ENCODE data around the gene APOL2. TPM values are rescaled to one million over a fixed set of nuclear protein-coding genes. Genes with fewer than 3 reads are reported as not detected.
"Not testable (repeated sequence)": the region's sequence is repeated elsewhere in the genome, so short reads cannot be mapped to it uniquely, and the experiment has no call there.

Gene APOL2
- total and polyA plus RNA-seq, 10 of the 15 experiments (the other 5 are each of a cell fraction or from before 2014, with no cell fraction given): 4.4 to 39.9 (median 25.0) TPM

DNA sequence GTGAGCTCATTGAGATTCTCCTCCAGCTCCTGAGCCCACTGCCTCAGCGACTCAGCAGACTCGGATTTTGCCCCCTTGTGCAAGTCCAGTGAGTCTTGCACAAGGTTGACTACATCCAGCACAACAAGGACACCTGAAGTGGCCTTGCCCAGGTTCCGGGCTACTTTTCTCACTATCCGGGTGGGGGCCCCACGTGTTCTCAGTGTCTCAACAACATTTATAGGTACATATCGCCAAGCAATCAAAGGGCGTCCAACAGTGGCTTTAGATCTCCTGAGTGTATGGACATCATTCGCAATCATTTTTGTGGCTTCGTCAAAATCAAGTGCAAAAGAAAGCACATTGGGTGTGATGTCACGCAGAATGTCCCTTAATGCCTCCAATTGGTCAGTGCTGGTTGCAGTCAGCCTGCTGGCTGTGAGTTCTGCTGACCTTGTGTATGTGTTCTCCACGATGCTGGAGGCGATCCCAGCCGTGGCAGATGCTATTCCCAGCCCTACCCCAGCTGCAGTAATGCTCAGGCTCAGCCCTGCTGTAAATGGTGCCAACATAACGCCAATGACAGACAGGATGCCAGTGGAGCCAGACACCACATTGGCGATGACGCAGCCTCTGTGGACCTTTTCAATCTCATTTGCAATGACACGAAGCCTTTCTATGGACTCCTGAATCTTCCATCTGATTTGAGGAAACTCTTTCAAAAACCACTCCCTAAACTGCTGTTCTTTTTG lies 48.1 kb downstream of the APOL2 start:
- no peak overlapping the region for H3K4me2 ChIP-seq (ENCODE audit: control insufficient read depth, insufficient read depth)
- ChIA-PET CTCF (interaction anchor here (0.7 to 2.3 kb wide), 4 partner anchors 9 to 95 kb away, joined by 3 to 11 read pairs (median 6); no protein-coding TSS in a partner anchor), SMC1A (ENCODE audit: uncharacterized antibody, unreplicated experiment) (interaction anchor here (1.6 to 2.1 kb wide), 2 partner anchors 13 to 87 kb away, joined by 3 to 5 read pairs; no protein-coding TSS in a partner anchor), RAD21 (ENCODE audit: unreplicated experiment) (no interaction called here), POLR2A (no interaction called here)
- no peaks in the 10 kb centered on the region for H3K9me3 ChIP-seq (replicated peaks; ENCODE audit: control insufficient read depth, insufficient read depth, low read length)
- no peak overlapping the region for H2AFZ ChIP-seq (ENCODE audit: control insufficient read depth, low read depth, low read length)
- H3K79me2 ChIP-seq (ENCODE audit: control insufficient read depth, insufficient read depth, low read length): no peaks in the 10 kb centered on the region
- H4K20me1 ChIP-seq (ENCODE audit: control insufficient read depth, insufficient read depth): no peaks in the 10 kb centered on the region
- intact Hi-C loops (cut with micrococcal nuclease; ENCODE audit: unreplicated experiment): loop anchor here (10.0 kb wide), 1 partner anchor 294 kb away; the partner anchor contains the start of gene TXN2
- no peak for FAIRE-seq
- no peaks in the 10 kb centered on the region for H3K36me3 ChIP-seq (ENCODE audit: control insufficient read depth in 2 of 2, insufficient read depth in 2 of 2, low read length in 1 of 2)
- ATAC-seq: no peak
- in situ Hi-C loops (cut with MboI): loop anchor here (5.0 kb wide), 1 partner anchor 81 kb away; no protein-coding TSS in a partner anchor
- H3K9ac ChIP-seq (ENCODE audit: control insufficient read depth, insufficient read depth, low read length): no peak overlapping the region
- TF ChIP-seq, protein P1, sequence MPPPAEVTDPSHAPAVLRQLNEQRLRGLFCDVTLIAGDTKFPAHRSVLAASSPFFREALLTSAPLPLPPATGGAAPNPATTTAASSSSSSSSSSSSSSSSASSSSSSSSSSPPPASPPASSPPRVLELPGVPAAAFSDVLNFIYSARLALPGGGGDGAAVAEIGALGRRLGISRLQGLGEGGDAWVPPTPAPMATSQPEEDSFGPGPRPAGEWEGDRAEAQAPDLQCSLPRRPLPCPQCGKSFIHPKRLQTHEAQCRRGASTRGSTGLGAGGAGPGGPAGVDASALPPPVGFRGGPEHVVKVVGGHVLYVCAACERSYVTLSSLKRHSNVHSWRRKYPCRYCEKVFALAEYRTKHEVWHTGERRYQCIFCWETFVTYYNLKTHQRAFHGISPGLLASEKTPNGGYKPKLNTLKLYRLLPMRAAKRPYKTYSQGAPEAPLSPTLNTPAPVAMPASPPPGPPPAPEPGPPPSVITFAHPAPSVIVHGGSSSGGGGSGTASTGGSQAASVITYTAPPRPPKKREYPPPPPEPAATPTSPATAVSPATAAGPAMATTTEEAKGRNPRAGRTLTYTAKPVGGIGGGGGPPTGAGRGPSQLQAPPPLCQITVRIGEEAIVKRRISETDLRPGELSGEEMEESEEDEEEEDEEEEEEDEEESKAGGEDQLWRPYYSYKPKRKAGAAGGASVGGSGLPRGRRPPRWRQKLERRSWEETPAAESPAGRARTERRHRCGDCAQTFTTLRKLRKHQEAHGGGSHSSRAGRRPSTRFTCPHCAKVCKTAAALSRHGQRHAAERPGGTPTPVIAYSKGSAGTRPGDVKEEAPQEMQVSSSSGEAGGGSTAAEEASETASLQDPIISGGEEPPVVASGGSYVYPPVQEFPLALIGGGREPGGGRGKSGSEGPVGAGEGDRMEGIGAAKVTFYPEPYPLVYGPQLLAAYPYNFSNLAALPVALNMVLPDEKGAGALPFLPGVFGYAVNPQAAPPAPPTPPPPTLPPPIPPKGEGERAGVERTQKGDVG (CRISPR knock-in tag; IDR thresholded peaks at IDR 0.05): no peak
- no peak for TF ChIP-seq TAF1 (IDR thresholded peaks at IDR 0.05; ENCODE audit: borderline replicate concordance, low read depth, low read length)
- TF ChIP-seq, protein P2, sequence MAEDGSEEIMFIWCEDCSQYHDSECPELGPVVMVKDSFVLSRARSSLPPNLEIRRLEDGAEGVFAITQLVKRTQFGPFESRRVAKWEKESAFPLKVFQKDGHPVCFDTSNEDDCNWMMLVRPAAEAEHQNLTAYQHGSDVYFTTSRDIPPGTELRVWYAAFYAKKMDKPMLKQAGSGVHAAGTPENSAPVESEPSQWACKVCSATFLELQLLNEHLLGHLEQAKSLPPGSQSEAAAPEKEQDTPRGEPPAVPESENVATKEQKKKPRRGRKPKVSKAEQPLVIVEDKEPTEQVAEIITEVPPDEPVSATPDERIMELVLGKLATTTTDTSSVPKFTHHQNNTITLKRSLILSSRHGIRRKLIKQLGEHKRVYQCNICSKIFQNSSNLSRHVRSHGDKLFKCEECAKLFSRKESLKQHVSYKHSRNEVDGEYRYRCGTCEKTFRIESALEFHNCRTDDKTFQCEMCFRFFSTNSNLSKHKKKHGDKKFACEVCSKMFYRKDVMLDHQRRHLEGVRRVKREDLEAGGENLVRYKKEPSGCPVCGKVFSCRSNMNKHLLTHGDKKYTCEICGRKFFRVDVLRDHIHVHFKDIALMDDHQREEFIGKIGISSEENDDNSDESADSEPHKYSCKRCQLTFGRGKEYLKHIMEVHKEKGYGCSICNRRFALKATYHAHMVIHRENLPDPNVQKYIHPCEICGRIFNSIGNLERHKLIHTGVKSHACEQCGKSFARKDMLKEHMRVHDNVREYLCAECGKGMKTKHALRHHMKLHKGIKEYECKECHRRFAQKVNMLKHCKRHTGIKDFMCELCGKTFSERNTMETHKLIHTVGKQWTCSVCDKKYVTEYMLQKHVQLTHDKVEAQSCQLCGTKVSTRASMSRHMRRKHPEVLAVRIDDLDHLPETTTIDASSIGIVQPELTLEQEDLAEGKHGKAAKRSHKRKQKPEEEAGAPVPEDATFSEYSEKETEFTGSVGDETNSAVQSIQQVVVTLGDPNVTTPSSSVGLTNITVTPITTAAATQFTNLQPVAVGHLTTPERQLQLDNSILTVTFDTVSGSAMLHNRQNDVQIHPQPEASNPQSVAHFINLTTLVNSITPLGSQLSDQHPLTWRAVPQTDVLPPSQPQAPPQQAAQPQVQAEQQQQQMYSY (CRISPR knock-in tag; IDR thresholded peaks at IDR 0.05): no peak
- no peaks in the 10 kb centered on the region; a peak in 1 of 4 replicates for H3K27me3 ChIP-seq (replicated peaks in 1 of 2; ENCODE audit: control insufficient read depth in 2 of 2, insufficient read depth in 2 of 2, low read length in 1 of 2)
- DNase-seq (ENCODE audit: low read depth, low spot score): no peak
- H3K4me1 ChIP-seq (ENCODE audit: control insufficient read depth, insufficient read depth, low read length): no peaks in the 10 kb centered on the region
- BruUV-seq (replicated peaks): no TSS peak
- H3K4me3 ChIP-seq: no peak overlapping the region
- WGBS (ENCODE audit: insufficient coverage, insufficient replicate concordance, low lambda C conversion rate, missing lambda C conversion rate): 42% methylated on average over 17 of the region's 17 CpGs
- no peak overlapping the region for H3K27ac ChIP-seq (ENCODE audit: control insufficient read depth, insufficient read depth)

DNA sequence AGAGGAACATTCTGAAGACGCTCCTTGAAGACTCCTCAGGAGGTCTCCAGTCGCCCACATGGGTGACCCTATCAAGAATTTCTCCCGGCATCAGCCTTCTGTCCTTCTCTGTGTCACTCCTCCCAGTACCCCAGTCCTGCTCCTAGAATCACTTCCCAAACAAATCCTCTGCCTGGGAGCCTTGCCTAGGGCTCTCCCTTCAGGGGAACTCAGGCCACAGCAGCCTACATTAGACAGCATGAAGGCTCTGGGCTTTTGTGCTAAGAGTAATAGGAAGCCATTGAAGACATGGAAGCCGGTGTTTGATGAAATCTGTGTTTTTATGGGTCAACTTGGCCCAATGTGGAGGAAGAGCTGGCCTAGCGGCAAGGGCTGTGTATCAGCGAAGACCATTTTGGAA lies 51.5 kb downstream of the APOL2 start:
- POLR2A ChIA-PET; H2AFZ ChIP-seq (ENCODE audit: control insufficient read depth, low read depth, low read length); intact Hi-C loops (cut with micrococcal nuclease; ENCODE audit: unreplicated experiment); H3K4me2 ChIP-seq (ENCODE audit: control insufficient read depth, insufficient read depth); H3K27ac ChIP-seq (ENCODE audit: control insufficient read depth, insufficient read depth); H3K27me3 ChIP-seq (replicated peaks in 1 of 2; ENCODE audit: control insufficient read depth in 2 of 2, insufficient read depth in 2 of 2, low read length in 1 of 2); RAD21 ChIA-PET (ENCODE audit: unreplicated experiment); SMC1A ChIA-PET (ENCODE audit: uncharacterized antibody, unreplicated experiment); H3K4me3 ChIP-seq; H3K79me2 ChIP-seq (ENCODE audit: control insufficient read depth, insufficient read depth, low read length); H3K9ac ChIP-seq (ENCODE audit: control insufficient read depth, insufficient read depth, low read length); ATAC-seq; DNase-seq (ENCODE audit: low read depth, low spot score); BruUV-seq (replicated peaks); H3K9me3 ChIP-seq (replicated peaks; ENCODE audit: control insufficient read depth, insufficient read depth, low read length); H3K36me3 ChIP-seq (ENCODE audit: control insufficient read depth in 2 of 2, insufficient read depth in 2 of 2, low read length in 1 of 2); in situ Hi-C loops (cut with MboI); H4K20me1 ChIP-seq (ENCODE audit: control insufficient read depth, insufficient read depth); FAIRE-seq; H3K4me1 ChIP-seq (ENCODE audit: control insufficient read depth, insufficient read depth, low read length): not testable (repeated sequence)
- 67% methylated on average over 3 of the region's 6 CpGs for whole genome bisulfite sequencing (ENCODE audit: insufficient coverage, insufficient replicate concordance, low lambda C conversion rate, missing lambda C conversion rate)
- CTCF ChIA-PET: interaction anchor here (1.6 kb wide), 1 partner anchor 45 kb away, joined by 4 read pairs; no protein-coding TSS in a partner anchor
